Keratinocyte (primary cell): Measurements from ENCODE around the gene YPEL3. TPM values are rescaled to one million over a fixed set of nuclear protein-coding genes. Genes with fewer than 3 reads are reported as not detected.
A peak's percentile ranks its signal among the peaks of the same experiment; 100 is the strongest.

Experiments
- DNase-seq: peaks from one replicate; pipeline ENCODE4 v3.0.0-alpha.2; 2011; ENCODE audit warnings: low read depth, missing footprints, low spot score
- FAIRE-seq: peaks from 2 replicates; lab custom pipeline; 2011; peaks lifted over from hg19 to GRCh38; lab: Jason Lieb, UNC
- H2AFZ ChIP-seq: 2 replicates; pipeline ENCODE4 v1.6.0; 2012; ENCODE audit warnings: low read length, control low read depth, inconsistent platforms; ENCODE audit not compliant: control insufficient read depth
- H3K27ac ChIP-seq: 2 replicates; pipeline ENCODE4 v1.5.1; 2011; ENCODE audit warnings: low read length; ENCODE audit not compliant: control insufficient read depth, insufficient read depth
- H3K27me3 ChIP-seq: 3 replicates; pipeline ENCODE4 v1.6.0; 2011; ENCODE audit warnings: low read length; ENCODE audit not compliant: control insufficient read depth, insufficient read depth; ENCODE audit errors: extremely low read depth
- H3K36me3 ChIP-seq, 2 experiments: 2 replicates in 1 of 2; 3 replicates in 1 of 2; pipeline ENCODE4 v1.5.1; 2011; ENCODE audit warnings: low read length in 2 of 2, mild to moderate bottlenecking in 1 of 2; ENCODE audit not compliant: control insufficient read depth in 2 of 2, insufficient read depth in 2 of 2; ENCODE audit errors: extremely low read depth in 1 of 2
- H3K4me1 ChIP-seq: 3 replicates; pipeline ENCODE4 v1.5.1; 2011; ENCODE audit warnings: low read length; ENCODE audit not compliant: control insufficient read depth, insufficient read depth; ENCODE audit errors: extremely low read depth
- H3K4me2 ChIP-seq: 3 replicates; pipeline ENCODE4 v1.6.0; 2011; ENCODE audit warnings: low read depth, low read length; ENCODE audit not compliant: control insufficient read depth, insufficient read depth; ENCODE audit errors: extremely low read depth
- H3K4me3 ChIP-seq, 3 experiments: fragments of 200-600 bp in 1 of 3; sonication (generic) in 1 of 3; 2 replicates in 2 of 3; 3 replicates in 1 of 3; pipeline ENCODE4 v1.5.1; 2011 to 2016; ENCODE audit warnings: low read length in 3 of 3, mild to moderate bottlenecking in 3 of 3, control low read depth in 2 of 3, inconsistent platforms in 1 of 3, low read depth in 1 of 3, mixed read lengths in 1 of 3, mixed run types in 1 of 3, moderate library complexity in 1 of 3; ENCODE audit not compliant: control insufficient read depth in 2 of 3, insufficient read depth in 2 of 3; ENCODE audit errors: extremely low read depth in 1 of 3
- H3K79me2 ChIP-seq: 2 replicates; pipeline ENCODE4 v1.6.0; 2012; ENCODE audit warnings: low read length; ENCODE audit not compliant: control insufficient read depth, insufficient read depth
- H3K9ac ChIP-seq: 3 replicates; pipeline ENCODE4 v1.6.0; 2011; ENCODE audit warnings: low read length; ENCODE audit not compliant: control insufficient read depth, insufficient read depth; ENCODE audit errors: extremely low read depth
- H3K9me1 ChIP-seq: 3 replicates; pipeline ENCODE4 v1.6.0; 2011; ENCODE audit warnings: low read length; ENCODE audit not compliant: control insufficient read depth, insufficient read depth; ENCODE audit errors: extremely low read depth
- H3K9me3 ChIP-seq: 2 replicates; pipeline ENCODE4 v1.5.1; 2012; ENCODE audit warnings: low read depth, low read length; ENCODE audit not compliant: control insufficient read depth
- H4K20me1 ChIP-seq: 3 replicates; pipeline ENCODE4 v1.6.0; 2011; ENCODE audit warnings: low read length; ENCODE audit not compliant: control insufficient read depth, insufficient read depth; ENCODE audit errors: extremely low read depth
- EZH2 ChIP-seq: IDR thresholded peaks from one replicate; pipeline ENCODE4 v1.6.1; 2012; ENCODE audit warnings: inconsistent platforms, mild to moderate bottlenecking, low read length, moderate library complexity
- dilution Hi-C: fragments of 300-500 bp; cut with MboI; formaldehyde crosslinking; loops from one replicate; pipeline ENCODE4 v1.7.0; 2020; ENCODE audit warnings: low sequenced_read_pairs; ENCODE audit not compliant: extremely low pct_ligation_motif_present
- polyA plus RNA-seq, 5 experiments: library from polyadenylated mRNA; depleted of rRNA in 3 of 5; stranded (reverse) in 3 of 5; stranded (forward) in 1 of 5; unstranded in 1 of 5; fragments of >200 nt; gene quantifications; 1 replicate in 1 of 5; 2 replicates in 3 of 5; 3 replicates in 1 of 5; pipeline versions ENCODE4 v1.2.1 to v1.2.3, GENCODE V29; 2011 to 2012; ENCODE audit warnings: missing spikeins in 2 of 5, low read depth in 1 of 5, low replicate concordance in 1 of 5
- TF ChIP-seq, protein P1 (sequence below), 3 experiments: IDR thresholded peaks in 1 of 3; conservative IDR thresholded peaks in 1 of 3; optimal IDR thresholded peaks in 1 of 3; 2 replicates in 2 of 3; 3 replicates in 1 of 3; pipeline versions ENCODE3 to v1.5.1; 2011; ENCODE audit warnings: low read length in 3 of 3, mild to moderate bottlenecking in 3 of 3, moderate library complexity in 2 of 3, control low read depth in 1 of 3, inconsistent platforms in 1 of 3; ENCODE audit not compliant: insufficient read depth in 2 of 3; ENCODE audit errors: extremely low read depth in 1 of 3

YPEL3 gene
- polyA plus RNA-seq, 1 donor (not counting 4 experiments of a cell fraction or from before 2014, with no cell fraction given) = 13.5 TPM

DNA sequence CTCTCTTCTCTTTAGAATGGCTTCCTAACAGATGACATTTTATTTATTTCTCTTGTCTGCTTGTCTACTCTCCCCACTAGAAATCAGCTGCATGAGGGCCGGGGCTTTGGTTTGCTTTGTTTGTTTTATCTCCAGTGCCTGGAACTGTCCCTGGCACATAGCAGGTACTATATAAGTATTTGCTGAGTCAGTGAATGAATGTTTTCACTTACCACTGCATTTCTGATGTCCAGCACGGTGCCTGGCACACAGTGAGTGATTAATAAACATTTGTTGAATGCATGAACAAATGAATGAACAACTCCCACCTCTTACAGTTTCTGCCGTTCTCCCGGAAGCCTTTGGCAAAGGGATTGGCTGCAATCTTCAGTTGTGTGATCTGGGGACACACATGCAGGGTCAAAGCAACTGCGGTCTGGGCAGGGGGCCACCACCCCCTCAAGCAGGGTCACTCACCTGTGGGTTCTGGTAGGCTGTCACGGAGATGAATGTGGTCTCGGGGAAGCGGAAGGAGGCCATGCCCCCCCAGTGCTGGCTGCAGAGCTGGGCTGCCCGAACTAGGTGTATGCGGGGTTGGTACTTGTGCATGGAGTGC is 7.7 kb downstream of the YPEL3 start:
- H4K20me1 ChIP-seq = no peaks in the 10 kb centered on the region
- H3K27me3 ChIP-seq = no peaks in the 10 kb centered on the region
- no peak for DNase-seq
- no peak overlapping the region for H3K9ac ChIP-seq
- FAIRE-seq = peak; percentile 17
- no peak overlapping the region for H3K4me3 ChIP-seq
- dilution Hi-C loops = no loop called here
- no peak overlapping the region for H3K4me2 ChIP-seq
- peaks cover under 1% of the 10 kb centered on the region for H3K79me2 ChIP-seq
- no peaks in the 10 kb centered on the region for H3K9me1 ChIP-seq
- H3K27ac ChIP-seq = no peak overlapping the region
- H3K4me1 ChIP-seq = peaks cover 39% of the 10 kb centered on the region
- no peak overlapping the region for H2AFZ ChIP-seq
- no peak for TF ChIP-seq EZH2
- TF ChIP-seq, protein P1, sequence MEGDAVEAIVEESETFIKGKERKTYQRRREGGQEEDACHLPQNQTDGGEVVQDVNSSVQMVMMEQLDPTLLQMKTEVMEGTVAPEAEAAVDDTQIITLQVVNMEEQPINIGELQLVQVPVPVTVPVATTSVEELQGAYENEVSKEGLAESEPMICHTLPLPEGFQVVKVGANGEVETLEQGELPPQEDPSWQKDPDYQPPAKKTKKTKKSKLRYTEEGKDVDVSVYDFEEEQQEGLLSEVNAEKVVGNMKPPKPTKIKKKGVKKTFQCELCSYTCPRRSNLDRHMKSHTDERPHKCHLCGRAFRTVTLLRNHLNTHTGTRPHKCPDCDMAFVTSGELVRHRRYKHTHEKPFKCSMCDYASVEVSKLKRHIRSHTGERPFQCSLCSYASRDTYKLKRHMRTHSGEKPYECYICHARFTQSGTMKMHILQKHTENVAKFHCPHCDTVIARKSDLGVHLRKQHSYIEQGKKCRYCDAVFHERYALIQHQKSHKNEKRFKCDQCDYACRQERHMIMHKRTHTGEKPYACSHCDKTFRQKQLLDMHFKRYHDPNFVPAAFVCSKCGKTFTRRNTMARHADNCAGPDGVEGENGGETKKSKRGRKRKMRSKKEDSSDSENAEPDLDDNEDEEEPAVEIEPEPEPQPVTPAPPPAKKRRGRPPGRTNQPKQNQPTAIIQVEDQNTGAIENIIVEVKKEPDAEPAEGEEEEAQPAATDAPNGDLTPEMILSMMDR (optimal IDR thresholded peaks at IDR 0.05 in 1 of 3, IDR thresholded peaks at IDR 0.05 in 1 of 3, conservative IDR thresholded peaks at IDR 0.05 in 1 of 3; ENCODE audit: extremely low read depth in 1 of 3, insufficient read depth in 2 of 3, low read length in 3 of 3) = no peak
- H3K36me3 ChIP-seq = peaks cover 14 to 18% of the 10 kb centered on the region in 2 experiments
- no peaks in the 10 kb centered on the region for H3K9me3 ChIP-seq

DNA sequence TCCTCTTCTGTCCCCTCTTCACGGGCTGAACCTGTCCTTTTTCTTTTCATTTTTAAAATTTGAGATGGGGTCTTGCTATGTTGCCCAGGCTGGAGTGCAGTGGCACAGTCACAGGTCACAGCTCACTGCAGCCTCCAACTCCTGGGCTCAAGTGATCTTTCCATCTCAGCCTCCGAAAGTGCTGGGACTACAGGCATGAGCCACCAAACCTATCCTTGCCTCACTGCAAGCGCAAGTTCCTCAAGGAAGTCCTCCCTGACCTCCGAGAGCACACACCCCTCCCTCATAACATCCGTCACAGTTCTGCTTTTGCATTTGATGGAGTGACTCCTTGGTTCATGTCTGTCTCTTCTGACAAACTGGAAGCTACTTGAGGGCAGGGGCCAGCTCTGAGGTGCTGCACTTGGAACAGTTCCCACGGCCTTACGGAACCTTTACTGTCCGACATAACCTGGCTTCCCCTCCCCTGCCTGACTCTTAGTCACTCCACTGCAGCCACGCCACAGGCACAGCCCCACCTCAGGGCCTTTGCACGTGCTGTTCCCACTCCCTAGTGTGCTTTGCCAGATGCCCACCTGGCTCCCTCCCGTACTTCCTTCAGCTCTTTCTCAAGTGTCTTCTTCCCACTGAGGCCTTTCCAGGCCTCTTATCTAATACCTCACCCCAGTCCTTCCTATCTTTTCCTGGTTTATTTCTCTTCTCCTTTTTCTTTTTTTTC is 8.7 kb downstream of the YPEL3 start:
- no peak for FAIRE-seq
- no peak for DNase-seq

More for the DNA sequence above, 8.7 kb downstream of the YPEL3 start:
- H3K79me2 ChIP-seq = peaks cover 3% of the 10 kb centered on the region
- H3K36me3 ChIP-seq = peaks cover 22 to 24% of the 10 kb centered on the region in 2 experiments
- H3K9me1 ChIP-seq = no peaks in the 10 kb centered on the region
- no peak overlapping the region for H3K4me3 ChIP-seq
- no peaks in the 10 kb centered on the region for H4K20me1 ChIP-seq
- peaks cover 35% of the 10 kb centered on the region for H3K4me1 ChIP-seq
- H3K9me3 ChIP-seq = no peaks in the 10 kb centered on the region
- H2AFZ ChIP-seq = no peak overlapping the region
- no peaks in the 10 kb centered on the region for H3K27me3 ChIP-seq
- H3K9ac ChIP-seq = no peak overlapping the region
- dilution Hi-C loops = no loop called here
- TF ChIP-seq, protein P1 (optimal IDR thresholded peaks at IDR 0.05 in 1 of 3, IDR thresholded peaks at IDR 0.05 in 1 of 3, conservative IDR thresholded peaks at IDR 0.05 in 1 of 3; ENCODE audit: extremely low read depth in 1 of 3, insufficient read depth in 2 of 3, low read length in 3 of 3) = no peak
- TF ChIP-seq EZH2 = no peak
- no peak overlapping the region for H3K27ac ChIP-seq
- H3K4me2 ChIP-seq = no peak overlapping the region
